Measurements from ENCODE around the gene GINS2. TPM values are rescaled to one million over a fixed set of nuclear protein-coding genes. Genes with fewer than 3 reads are reported as not detected.

GINS2 gene
- total RNA-seq, 3 donors from 2014 or later, result 0.66 to 3.1 (median 1.1) TPM

DNA sequence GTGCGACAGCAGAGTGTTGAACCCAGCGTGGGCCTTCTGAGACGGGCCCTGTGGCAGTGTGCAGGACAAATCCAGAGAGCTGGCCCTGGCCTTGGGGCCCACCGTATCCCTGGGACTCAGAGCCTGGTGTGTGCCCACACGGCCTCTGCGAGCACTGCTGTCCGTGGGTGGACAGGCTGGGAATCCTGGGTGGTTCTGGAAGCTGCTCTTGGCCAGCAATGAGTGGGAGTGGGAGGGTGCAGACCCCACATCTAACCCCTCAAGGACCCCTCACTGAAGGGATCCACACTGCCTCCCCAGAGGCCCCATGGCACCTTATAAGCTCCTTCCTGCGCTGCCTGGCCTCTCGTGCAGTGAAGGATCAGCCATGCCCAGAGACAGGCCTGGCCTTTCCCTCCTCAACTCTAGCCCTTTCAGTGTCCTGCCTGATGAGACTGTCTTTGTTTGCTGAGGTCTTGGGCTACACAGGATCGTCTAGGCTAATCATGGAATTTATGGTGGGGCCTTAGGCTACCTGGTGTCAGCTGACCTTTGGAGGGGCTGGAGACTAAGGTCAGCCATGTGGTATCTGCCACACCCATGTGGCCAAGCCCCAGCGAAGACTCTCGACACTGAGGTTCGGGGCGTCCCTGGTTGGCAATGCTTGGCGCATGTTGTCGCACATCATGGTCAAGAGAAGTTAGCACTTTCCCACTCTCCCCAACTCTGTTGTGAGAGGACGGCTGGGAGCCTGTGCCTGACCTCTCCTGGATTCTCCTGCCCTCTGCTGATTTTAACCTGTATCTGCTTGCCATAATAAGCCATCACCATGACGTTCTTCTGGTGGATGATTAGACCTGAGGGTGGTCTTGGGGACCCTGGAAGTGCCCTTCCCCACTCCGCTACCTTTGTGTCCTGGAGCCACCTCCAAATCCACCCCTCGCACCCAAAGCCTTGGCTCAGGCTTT, 16.4 kb upstream of the GINS2 start:
- Histone ChIP-seq H3K36me3 (no peaks in the 10 kb centered on the region), H3K27me3 (no peaks in the 10 kb centered on the region), H3K4me1 (no peaks in the 10 kb centered on the region), H3K27ac (no peak overlapping the region), H3K9me3 (peaks cover 0 to 5% of the 10 kb centered on the region in 2 donors), H3K4me3 (no peak overlapping the region)
- intact Hi-C loops (cut with DNase I; ENCODE audit: low total_unique reads), result no loop called here
- TF ChIP-seq POLR2AphosphoS5 (IDR thresholded peaks at IDR 0.05), result no peak
- no peak for DNase-seq (ENCODE audit: low spot score in 2 of 2)

- intact Hi-C loops (cut with DNase I; ENCODE audit: low total_unique reads), result no loop called here
- Histone ChIP-seq H3K4me1 (no peaks in the 10 kb centered on the region), H3K4me3 (no peak overlapping the region), H3K27me3 (no peaks in the 10 kb centered on the region), H3K36me3 (no peaks in the 10 kb centered on the region), H3K27ac (no peak overlapping the region), H3K9me3 (peaks cover 0 to 5% of the 10 kb centered on the region in 2 donors)
- no peak for DNase-seq (ENCODE audit: low spot score in 2 of 2)
- TF ChIP-seq POLR2AphosphoS5 (IDR thresholded peaks at IDR 0.05), result no peak
- no peak for TF ChIP-seq POLR2A (IDR thresholded peaks at IDR 0.05)
- TF ChIP-seq, protein P1, sequence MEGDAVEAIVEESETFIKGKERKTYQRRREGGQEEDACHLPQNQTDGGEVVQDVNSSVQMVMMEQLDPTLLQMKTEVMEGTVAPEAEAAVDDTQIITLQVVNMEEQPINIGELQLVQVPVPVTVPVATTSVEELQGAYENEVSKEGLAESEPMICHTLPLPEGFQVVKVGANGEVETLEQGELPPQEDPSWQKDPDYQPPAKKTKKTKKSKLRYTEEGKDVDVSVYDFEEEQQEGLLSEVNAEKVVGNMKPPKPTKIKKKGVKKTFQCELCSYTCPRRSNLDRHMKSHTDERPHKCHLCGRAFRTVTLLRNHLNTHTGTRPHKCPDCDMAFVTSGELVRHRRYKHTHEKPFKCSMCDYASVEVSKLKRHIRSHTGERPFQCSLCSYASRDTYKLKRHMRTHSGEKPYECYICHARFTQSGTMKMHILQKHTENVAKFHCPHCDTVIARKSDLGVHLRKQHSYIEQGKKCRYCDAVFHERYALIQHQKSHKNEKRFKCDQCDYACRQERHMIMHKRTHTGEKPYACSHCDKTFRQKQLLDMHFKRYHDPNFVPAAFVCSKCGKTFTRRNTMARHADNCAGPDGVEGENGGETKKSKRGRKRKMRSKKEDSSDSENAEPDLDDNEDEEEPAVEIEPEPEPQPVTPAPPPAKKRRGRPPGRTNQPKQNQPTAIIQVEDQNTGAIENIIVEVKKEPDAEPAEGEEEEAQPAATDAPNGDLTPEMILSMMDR (IDR thresholded peaks at IDR 0.05), result no peak
These were observed 15.3 kb upstream of the GINS2 start for GRCh38 chr16:85704011-85704410.

GRCh38 chr16:85699628-85700027, 10.9 kb upstream of the GINS2 start:
- TF ChIP-seq, protein P1 (IDR thresholded peaks at IDR 0.05), result no peak
- TF ChIP-seq POLR2A (IDR thresholded peaks at IDR 0.05) (no peak), POLR2AphosphoS5 (IDR thresholded peaks at IDR 0.05) (no peak)
- Histone ChIP-seq H3K36me3 (no peaks in the 10 kb centered on the region), H3K9me3 (peaks cover 0 to 5% of the 10 kb centered on the region in 2 donors), H3K27me3 (peaks cover 0 to 6% of the 10 kb centered on the region in 2 donors), H3K4me3 (no peak overlapping the region), H3K4me1 (no peaks in the 10 kb centered on the region), H3K27ac (no peak overlapping the region)
- intact Hi-C loops (cut with DNase I; ENCODE audit: low total_unique reads), result no loop called here
- no peak for DNase-seq (ENCODE audit: low spot score in 2 of 2)

DNA sequence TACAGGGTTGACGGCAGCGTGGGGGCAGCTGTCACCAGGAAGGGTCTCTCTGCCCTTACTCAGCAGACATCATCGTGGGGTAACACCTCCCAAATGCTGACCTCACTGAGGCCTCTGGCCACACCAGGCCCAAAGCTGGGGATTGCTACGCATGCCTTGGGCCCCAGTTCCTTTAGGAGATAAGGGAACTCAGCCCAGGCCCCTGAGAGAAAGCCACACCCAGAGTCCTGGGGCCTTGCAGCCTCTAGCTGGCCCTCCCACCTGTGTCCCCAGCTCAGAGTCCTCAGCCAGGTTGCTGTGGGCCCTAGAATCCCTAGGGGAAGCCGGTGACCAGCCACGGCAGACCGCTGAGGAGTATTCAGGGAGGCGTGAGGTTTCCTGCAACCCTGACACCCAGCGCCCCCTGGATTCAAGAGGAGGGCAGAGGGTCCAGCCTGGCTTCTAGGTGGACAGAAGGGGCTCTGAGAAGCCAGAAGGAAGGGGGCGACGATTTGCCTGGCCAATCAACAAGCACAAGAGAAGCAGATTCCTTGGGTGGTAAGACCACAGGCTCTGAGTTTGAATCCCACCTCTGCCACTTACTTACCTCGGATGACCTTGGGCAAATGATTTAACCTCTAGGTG, 10.3 kb upstream of the GINS2 start:
- DNase-seq (ENCODE audit: low spot score in 2 of 2), result no peak
- no peak overlapping the region for H3K4me3 ChIP-seq
- no peaks in the 10 kb centered on the region for H3K36me3 ChIP-seq
- peaks cover 0 to 6% of the 10 kb centered on the region in 2 donors for H3K27me3 ChIP-seq
- peaks cover 0 to 5% of the 10 kb centered on the region in 2 donors for H3K9me3 ChIP-seq
- no peaks in the 10 kb centered on the region for H3K4me1 ChIP-seq
- TF ChIP-seq POLR2A (IDR thresholded peaks at IDR 0.05) (no peak), POLR2AphosphoS5 (IDR thresholded peaks at IDR 0.05) (no peak)
- TF ChIP-seq, protein P1 (IDR thresholded peaks at IDR 0.05), result no peak
- H3K27ac ChIP-seq, result no peak overlapping the region
- intact Hi-C loops (cut with DNase I; ENCODE audit: low total_unique reads), result no loop called here

DNA sequence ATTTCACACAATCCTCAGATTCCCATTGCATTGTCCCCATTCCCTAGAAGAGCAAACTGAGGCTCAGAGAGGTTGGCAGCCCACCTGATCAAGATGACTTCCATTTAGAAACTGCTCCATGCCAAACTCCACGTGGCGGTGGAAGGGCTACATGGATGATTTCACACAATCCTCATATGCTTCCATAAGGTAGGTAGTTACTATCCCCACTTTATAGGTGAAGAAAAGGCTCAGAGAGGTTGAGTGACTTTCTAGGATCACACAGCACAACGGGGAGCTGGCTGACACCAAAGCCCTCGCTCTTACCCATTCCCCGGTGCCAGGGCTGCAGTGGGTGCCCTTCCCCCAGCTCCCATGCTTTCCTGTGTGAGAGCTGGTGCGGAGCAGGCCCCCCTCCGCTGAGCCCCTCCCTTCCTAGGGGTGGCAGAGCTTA, 9.7 kb upstream of the GINS2 start:
- Histone ChIP-seq H3K9me3 (peaks cover 0 to 5% of the 10 kb centered on the region in 2 donors), H3K36me3 (no peaks in the 10 kb centered on the region), H3K4me1 (no peaks in the 10 kb centered on the region), H3K27me3 (peaks cover 0 to 6% of the 10 kb centered on the region in 2 donors), H3K4me3 (no peak overlapping the region), H3K27ac (no peak overlapping the region)
- intact Hi-C loops (cut with DNase I; ENCODE audit: low total_unique reads), result no loop called here
- TF ChIP-seq POLR2A (IDR thresholded peaks at IDR 0.05) (no peak), POLR2AphosphoS5 (IDR thresholded peaks at IDR 0.05) (no peak)
- TF ChIP-seq, protein P1 (IDR thresholded peaks at IDR 0.05), result no peak
- no peak for DNase-seq (ENCODE audit: low spot score in 2 of 2)

Data from breast epithelium (tissue), 4 donors.